ENCODE data around the gene THRAP3. TPM values are rescaled to one million over a fixed set of nuclear protein-coding genes. Genes with fewer than 3 reads are reported as not detected.
A peak's percentile ranks its signal among the peaks of the same experiment; 100 is the strongest.

Gene THRAP3
- total RNA-seq, 1 donor from 2014 or later, result 82.4 TPM

GRCh38 chr1:36203554-36204346 lies 20.5 kb upstream of the THRAP3 start:
- DNase-seq (ENCODE audit: low read depth), result no peak

GRCh38 chr1:36204347-36204909 lies 19.8 kb upstream of the THRAP3 start:
- no peak for FAIRE-seq
- TF ChIP-seq, protein P1, sequence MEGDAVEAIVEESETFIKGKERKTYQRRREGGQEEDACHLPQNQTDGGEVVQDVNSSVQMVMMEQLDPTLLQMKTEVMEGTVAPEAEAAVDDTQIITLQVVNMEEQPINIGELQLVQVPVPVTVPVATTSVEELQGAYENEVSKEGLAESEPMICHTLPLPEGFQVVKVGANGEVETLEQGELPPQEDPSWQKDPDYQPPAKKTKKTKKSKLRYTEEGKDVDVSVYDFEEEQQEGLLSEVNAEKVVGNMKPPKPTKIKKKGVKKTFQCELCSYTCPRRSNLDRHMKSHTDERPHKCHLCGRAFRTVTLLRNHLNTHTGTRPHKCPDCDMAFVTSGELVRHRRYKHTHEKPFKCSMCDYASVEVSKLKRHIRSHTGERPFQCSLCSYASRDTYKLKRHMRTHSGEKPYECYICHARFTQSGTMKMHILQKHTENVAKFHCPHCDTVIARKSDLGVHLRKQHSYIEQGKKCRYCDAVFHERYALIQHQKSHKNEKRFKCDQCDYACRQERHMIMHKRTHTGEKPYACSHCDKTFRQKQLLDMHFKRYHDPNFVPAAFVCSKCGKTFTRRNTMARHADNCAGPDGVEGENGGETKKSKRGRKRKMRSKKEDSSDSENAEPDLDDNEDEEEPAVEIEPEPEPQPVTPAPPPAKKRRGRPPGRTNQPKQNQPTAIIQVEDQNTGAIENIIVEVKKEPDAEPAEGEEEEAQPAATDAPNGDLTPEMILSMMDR (IDR thresholded peaks at IDR 0.05; ENCODE audit: insufficient read depth, low read length, severe bottlenecking), result no peak
- no peak overlapping the region for H3K4me3 ChIP-seq (ENCODE audit: low read depth, low read length)
- H3K36me3 ChIP-seq (ENCODE audit: control insufficient read depth, insufficient read depth, low read length), result no peaks in the 10 kb centered on the region
- DNase-seq (ENCODE audit: low read depth), result no peak
- H3K27me3 ChIP-seq (ENCODE audit: control insufficient read depth, insufficient read depth, low read length), result no peaks in the 10 kb centered on the region

More at GRCh38 chr1:36203554-36204346, 20.5 kb upstream of the THRAP3 start:
- TF ChIP-seq, protein P1 (IDR thresholded peaks at IDR 0.05; ENCODE audit: insufficient read depth, low read length, severe bottlenecking), result no peak
- no peaks in the 10 kb centered on the region for H3K27me3 ChIP-seq (ENCODE audit: control insufficient read depth, insufficient read depth, low read length)
- no peaks in the 10 kb centered on the region for H3K36me3 ChIP-seq (ENCODE audit: control insufficient read depth, insufficient read depth, low read length)
- no peak for FAIRE-seq
- H3K4me3 ChIP-seq (ENCODE audit: low read depth, low read length), result no peak overlapping the region

GRCh38 chr1:36206323-36206858 lies 17.9 kb upstream of the THRAP3 start:
- TF ChIP-seq, protein P1 (IDR thresholded peaks at IDR 0.05; ENCODE audit: insufficient read depth, low read length, severe bottlenecking), result no peak
- H3K36me3 ChIP-seq (ENCODE audit: control insufficient read depth, insufficient read depth, low read length), result no peaks in the 10 kb centered on the region
- no peak overlapping the region for H3K4me3 ChIP-seq (ENCODE audit: low read depth, low read length)
- no peak for FAIRE-seq
- DNase-seq (ENCODE audit: low read depth), result no peak
- H3K27me3 ChIP-seq (ENCODE audit: control insufficient read depth, insufficient read depth, low read length), result no peaks in the 10 kb centered on the region

DNA sequence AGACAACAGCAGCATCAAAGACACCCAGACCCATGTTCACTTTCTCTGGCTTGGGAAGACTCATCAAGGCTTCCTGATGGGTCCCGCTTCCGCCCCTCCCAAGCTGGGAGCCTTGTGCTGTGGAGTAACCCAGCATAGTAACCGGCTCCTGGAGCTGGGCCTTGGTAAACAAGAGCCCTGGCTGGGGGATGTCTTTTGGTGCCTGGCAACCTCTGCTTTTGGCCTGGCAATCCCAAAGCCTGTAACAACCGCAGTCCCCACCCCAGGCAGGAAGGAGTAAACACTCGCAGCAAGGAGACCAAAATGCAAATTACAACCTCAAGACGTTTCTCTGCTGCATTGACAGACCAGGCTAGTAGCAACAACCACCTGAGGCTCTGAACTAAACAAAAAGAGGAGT lies 16.9 kb upstream of the THRAP3 start:
- no peaks in the 10 kb centered on the region for H3K36me3 ChIP-seq (ENCODE audit: control insufficient read depth, insufficient read depth, low read length)
- no peak for FAIRE-seq
- H3K27me3 ChIP-seq (ENCODE audit: control insufficient read depth, insufficient read depth, low read length), result no peaks in the 10 kb centered on the region
- peak; percentile 24 for DNase-seq (ENCODE audit: low read depth)
- TF ChIP-seq, protein P1 (IDR thresholded peaks at IDR 0.05; ENCODE audit: insufficient read depth, low read length, severe bottlenecking), result no peak
- no peak overlapping the region for H3K4me3 ChIP-seq (ENCODE audit: low read depth, low read length)

GRCh38 chr1:36208978-36209703 lies 15.1 kb upstream of the THRAP3 start:
- TF ChIP-seq, protein P1 (IDR thresholded peaks at IDR 0.05; ENCODE audit: insufficient read depth, low read length, severe bottlenecking), result no peak
- no peaks in the 10 kb centered on the region for H3K27me3 ChIP-seq (ENCODE audit: control insufficient read depth, insufficient read depth, low read length)
- H3K4me3 ChIP-seq (ENCODE audit: low read depth, low read length), result no peak overlapping the region
- DNase-seq (ENCODE audit: low read depth) (no peak), FAIRE-seq (no peak)
- no peaks in the 10 kb centered on the region for H3K36me3 ChIP-seq (ENCODE audit: control insufficient read depth, insufficient read depth, low read length)

Data from bronchial epithelial cell (primary cell).